Neural progenitor cell (in vitro differentiated cells): ENCODE results near the gene PRKAG1.
A peak's percentile ranks its signal among the peaks of the same experiment; 100 is the strongest.

ENCODE experiments used
- EZH2 ChIP-seq: fragments of 200-600 bp; sonication (generic); IDR thresholded peaks from 2 replicates; pipeline ENCODE4 v1.6.1; 2017; ENCODE audit warnings: antibody characterized with exemption, mild to moderate bottlenecking, moderate library complexity
- TF ChIP-seq, protein P1 (sequence below): fragments of 200-600 bp; sonication (generic); IDR thresholded peaks from 2 replicates; pipeline ENCODE4 v1.5.1; 2017; ENCODE audit warnings: antibody characterized with exemption, mild to moderate bottlenecking

- TF ChIP-seq, protein P1, sequence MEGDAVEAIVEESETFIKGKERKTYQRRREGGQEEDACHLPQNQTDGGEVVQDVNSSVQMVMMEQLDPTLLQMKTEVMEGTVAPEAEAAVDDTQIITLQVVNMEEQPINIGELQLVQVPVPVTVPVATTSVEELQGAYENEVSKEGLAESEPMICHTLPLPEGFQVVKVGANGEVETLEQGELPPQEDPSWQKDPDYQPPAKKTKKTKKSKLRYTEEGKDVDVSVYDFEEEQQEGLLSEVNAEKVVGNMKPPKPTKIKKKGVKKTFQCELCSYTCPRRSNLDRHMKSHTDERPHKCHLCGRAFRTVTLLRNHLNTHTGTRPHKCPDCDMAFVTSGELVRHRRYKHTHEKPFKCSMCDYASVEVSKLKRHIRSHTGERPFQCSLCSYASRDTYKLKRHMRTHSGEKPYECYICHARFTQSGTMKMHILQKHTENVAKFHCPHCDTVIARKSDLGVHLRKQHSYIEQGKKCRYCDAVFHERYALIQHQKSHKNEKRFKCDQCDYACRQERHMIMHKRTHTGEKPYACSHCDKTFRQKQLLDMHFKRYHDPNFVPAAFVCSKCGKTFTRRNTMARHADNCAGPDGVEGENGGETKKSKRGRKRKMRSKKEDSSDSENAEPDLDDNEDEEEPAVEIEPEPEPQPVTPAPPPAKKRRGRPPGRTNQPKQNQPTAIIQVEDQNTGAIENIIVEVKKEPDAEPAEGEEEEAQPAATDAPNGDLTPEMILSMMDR = peak; percentile 44
- TF ChIP-seq EZH2 = peak; percentile 55
Observed at GRCh38 chr12:49060237-49061156, 41.9 kb upstream of the PRKAG1 start, which contains the start of gene KMT2D.
